HepG2 (cell line): ENCODE data around the gene PIEZO1. TPM values are rescaled to one million over a fixed set of nuclear protein-coding genes. Genes with fewer than 3 reads are reported as not detected.

ENCODE experiments used
- CEBPG ChIP-seq: IDR thresholded peaks from 2 replicates; pipeline ENCODE4 v1.6.1; 2016
- HIVEP1 ChIP-seq: sonication (generic); formaldehyde crosslinking; IDR thresholded peaks from 2 replicates; pipeline ENCODE4 v1.4.0; 2020; ENCODE audit warnings: mild to moderate bottlenecking, missing genetic modification reagents
- HNRNPH1 ChIP-seq: fragments of 200-400 bp; formaldehyde crosslinking; optimal IDR thresholded peaks from 2 replicates; pipeline ENCODE3; 2017; ENCODE audit warnings: mild to moderate bottlenecking, low read depth, low read length
- IKZF5 ChIP-seq: IDR thresholded peaks from 2 replicates; pipeline ENCODE4 v1.6.1; 2018; ENCODE audit warnings: missing genetic modification reagents, mild to moderate bottlenecking, missing compliant biosample characterization
- KDM2A ChIP-seq: sonication (generic); formaldehyde crosslinking; IDR thresholded peaks from 2 replicates; pipeline ENCODE4 v1.4.0; 2020; ENCODE audit warnings: low read depth, missing genetic modification reagents, borderline replicate concordance
- KLF9 ChIP-seq: IDR thresholded peaks from 2 replicates; pipeline ENCODE4 v1.6.1; 2016; ENCODE audit warnings: low read depth
- MXD1 ChIP-seq: sonication (generic); formaldehyde crosslinking; IDR thresholded peaks from 2 replicates; pipeline ENCODE4 v1.4.0; 2020; ENCODE audit warnings: mild to moderate bottlenecking, missing genetic modification reagents
- PHF20 ChIP-seq: sonication (generic); formaldehyde crosslinking; IDR thresholded peaks from 2 replicates; pipeline ENCODE4 v1.5.0; 2020; ENCODE audit warnings: mild to moderate bottlenecking, missing genetic modification reagents
- SRSF1 ChIP-seq: fragments of 200-400 bp; formaldehyde crosslinking; optimal IDR thresholded peaks from 2 replicates; pipeline ENCODE3; 2017; ENCODE audit warnings: mild to moderate bottlenecking, low read depth, low read length, moderate library complexity
- THAP11 ChIP-seq: IDR thresholded peaks from 2 replicates; pipeline ENCODE4 v1.6.1; 2016; ENCODE audit warnings: missing biosample characterization, missing genetic modification reagents
- XRCC5 ChIP-seq: fragments of 200-400 bp; formaldehyde crosslinking; optimal IDR thresholded peaks from 2 replicates; pipeline ENCODE3; 2017; ENCODE audit warnings: mild to moderate bottlenecking, low read length
- ZBTB1 ChIP-seq: sonication (generic); formaldehyde crosslinking; IDR thresholded peaks from 2 replicates; pipeline ENCODE4 v1.4.0; 2020; ENCODE audit warnings: missing genetic modification reagents, borderline replicate concordance
- ZBTB43 ChIP-seq: sonication (generic); formaldehyde crosslinking; conservative IDR thresholded peaks from 2 replicates; pipeline ENCODE4 v1.4.0; 2020; ENCODE audit warnings: missing genetic modification reagents
- ZHX1 ChIP-seq: sonication (generic); formaldehyde crosslinking; IDR thresholded peaks from 2 replicates; pipeline ENCODE4 v1.8.1; 2022; ENCODE audit warnings: low read depth, mild to moderate bottlenecking, missing genetic modification reagents
- ZNF691 ChIP-seq: sonication (generic); formaldehyde crosslinking; IDR thresholded peaks from 2 replicates; pipeline ENCODE4 v1.4.0; 2020; ENCODE audit warnings: missing genetic modification reagents, low read depth, mild to moderate bottlenecking, borderline replicate concordance
- ZNF784 ChIP-seq: sonication (generic); formaldehyde crosslinking; IDR thresholded peaks from 2 replicates; pipeline ENCODE4 v1.5.1; 2020; ENCODE audit warnings: missing genetic modification reagents, mild to moderate bottlenecking, borderline replicate concordance
- ZNF841 ChIP-seq: sonication (generic); formaldehyde crosslinking; IDR thresholded peaks from 2 replicates; pipeline ENCODE4 v1.8.1; 2023; ENCODE audit warnings: missing genetic modification reagents, borderline replicate concordance
- ZNF879 ChIP-seq: sonication (generic); formaldehyde crosslinking; IDR thresholded peaks from 2 replicates; pipeline ENCODE4 v1.8.1; 2023; ENCODE audit warnings: missing genetic modification reagents
- polyA plus RNA-seq, 8 experiments: library from polyadenylated mRNA; depleted of rRNA in 3 of 8; stranded (reverse) in 7 of 8; unstranded in 1 of 8; fragments of >200 nt; fragmentation: Illumina TruSeq in 4 of 8; extraction: Trizol in 4 of 8; gene quantifications; 2 replicates each; pipeline versions ENCODE4 v1.2.1 to v1.2.3, GENCODE V29; 2011 to 2016; ENCODE audit warnings: low read depth in 4 of 8, missing spikeins in 1 of 8, mixed read lengths in 1 of 8; ENCODE audit not compliant: insufficient read depth in 1 of 8
- total RNA-seq, 5 experiments: library from RNA; depleted of rRNA; stranded (reverse); fragments of >200 nt; fragmentation: Illumina TruSeq; extraction: Trizol; gene quantifications; 2 replicates each; pipeline ENCODE4 v1.2.3, GENCODE V29; 2016; ENCODE audit warnings: low read depth in 1 of 5
- TF ChIP-seq, protein P1 (sequence below): sonication (generic); formaldehyde crosslinking; IDR thresholded peaks from 2 replicates; pipeline ENCODE4 v1.4.0; 2020; ENCODE audit warnings: mild to moderate bottlenecking, low read depth, missing genetic modification reagents

Gene PIEZO1
- total and polyA plus RNA-seq, 2 of the 13 experiments (the other 11 are each of a cell fraction or from before 2014, with no cell fraction given): 67.9 to 85.0 TPM

- TF ChIP-seq ZHX1 (CRISPR knock-in tag): no peak
- peak; percentile 90 for TF ChIP-seq KDM2A
- no peak for TF ChIP-seq ZNF879 (CRISPR knock-in tag)
- peak; percentile 99; the same call in 1 of the 2 replicates for TF ChIP-seq MXD1
- TF ChIP-seq ZBTB1: no peak
- peak; percentile 82 for TF ChIP-seq THAP11 (CRISPR knock-in tag)
- TF ChIP-seq ZNF784 (CRISPR knock-in tag): 0 out of 2 replicates have a peak, but pooled peaks have one; percentile 21
- TF ChIP-seq XRCC5: peak; percentile 86
- no peak for TF ChIP-seq HNRNPH1
- TF ChIP-seq KLF9 (CRISPR knock-in tag): peak; percentile 89
- TF ChIP-seq ZNF691 (CRISPR knock-in tag): peak; percentile 87
- peak; percentile 95 for TF ChIP-seq CEBPG (CRISPR knock-in tag)
- peak; percentile 99 for TF ChIP-seq SRSF1
- TF ChIP-seq IKZF5 (CRISPR knock-in tag): peak; percentile 76
- 0 out of 2 replicates have a peak, but pooled peaks have one; percentile 10 for TF ChIP-seq ZBTB43 (CRISPR knock-in tag)
- peak; percentile 87 for TF ChIP-seq PHF20 (CRISPR knock-in tag)
- TF ChIP-seq HIVEP1 (CRISPR knock-in tag): peak; percentile 40
- TF ChIP-seq ZNF841: no peak
- TF ChIP-seq, protein P1, sequence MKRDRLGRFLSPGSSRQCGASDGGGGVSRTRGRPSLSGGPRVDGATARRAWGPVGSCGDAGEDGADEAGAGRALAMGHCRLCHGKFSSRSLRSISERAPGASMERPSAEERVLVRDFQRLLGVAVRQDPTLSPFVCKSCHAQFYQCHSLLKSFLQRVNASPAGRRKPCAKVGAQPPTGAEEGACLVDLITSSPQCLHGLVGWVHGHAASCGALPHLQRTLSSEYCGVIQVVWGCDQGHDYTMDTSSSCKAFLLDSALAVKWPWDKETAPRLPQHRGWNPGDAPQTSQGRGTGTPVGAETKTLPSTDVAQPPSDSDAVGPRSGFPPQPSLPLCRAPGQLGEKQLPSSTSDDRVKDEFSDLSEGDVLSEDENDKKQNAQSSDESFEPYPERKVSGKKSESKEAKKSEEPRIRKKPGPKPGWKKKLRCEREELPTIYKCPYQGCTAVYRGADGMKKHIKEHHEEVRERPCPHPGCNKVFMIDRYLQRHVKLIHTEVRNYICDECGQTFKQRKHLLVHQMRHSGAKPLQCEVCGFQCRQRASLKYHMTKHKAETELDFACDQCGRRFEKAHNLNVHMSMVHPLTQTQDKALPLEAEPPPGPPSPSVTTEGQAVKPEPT: no peak
Observed at GRCh38 chr16:88700636-88701482, 84.2 kb downstream of the PIEZO1 start (continued).
